ENCODE data around the gene RPS18. TPM values are rescaled to one million over a fixed set of nuclear protein-coding genes. Genes with fewer than 3 reads are reported as not detected.

Gene RPS18
- total and polyA plus RNA-seq, 9 of the 15 experiments (the other 6 are each of a cell fraction or from before 2014, with no cell fraction given): 5,023 to 17,516 (median 8,131) TPM

- Histone ChIP-seq H3K4me1 (replicated peaks in 1 of 2; ENCODE audit: control insufficient read depth in 2 of 2, insufficient read depth in 2 of 2, low read length in 2 of 2) (no peaks in the 10 kb centered on the region), H3K27me3 (ENCODE audit: control insufficient read depth in 2 of 2, insufficient read depth in 2 of 2, low read length in 2 of 2) (peaks cover 42 to 43% of the 10 kb centered on the region in 2 experiments), H3K4me3 (no peak overlapping the region), H3K36me3 (ENCODE audit: control insufficient read depth, insufficient read depth, low read length) (no peaks in the 10 kb centered on the region), H3K79me2 (ENCODE audit: control insufficient read depth, insufficient read depth, low read length) (no peaks in the 10 kb centered on the region), H3K9me1 (ENCODE audit: control insufficient read depth, insufficient read depth, low read length) (no peaks in the 10 kb centered on the region), H3K4me2 (ENCODE audit: insufficient read depth, low read length) (no peak overlapping the region), H2AFZ (ENCODE audit: low read depth, low read length) (no peak overlapping the region), H3K9ac (ENCODE audit: insufficient read depth in 1 of 2, low read depth in 2 of 2, low read length in 2 of 2) (no peak overlapping the region), H4K20me1 (replicated peaks; ENCODE audit: control insufficient read depth, insufficient read depth, low read length) (0 out of 2 replicates have a peak, but pooled peaks cover 3% of the 10 kb centered on the region), H3K9me3 (replicated peaks; ENCODE audit: control insufficient read depth, insufficient read depth, low read depth, low read length) (no peaks in the 10 kb centered on the region), H3K27ac (ENCODE audit: extremely low read depth, low read depth, low read length) (no peak overlapping the region)
- POLR2A ChIA-PET: interaction anchor here (0.7 kb wide), 1 partner anchor 30 kb away, joined by 3 read pairs; the partner anchor contains the start of genes RPS18 and VPS52
- ATAC-seq (no peak), DNase-seq (ENCODE audit: extremely low read depth in 1 of 4, low spot score in 3 of 4) (no peak), FAIRE-seq (no peak)
- in situ Hi-C loops (cut with MboI): no loop called here
- BruUV-seq (replicated peaks): no TSS peak
- CTCF ChIA-PET (ENCODE audit: low intra/inter-chr PET ratio): no interaction called here
- intact Hi-C loops (cut with micrococcal nuclease): no loop called here
- 0% methylated on average over 3 of the region's 3 CpGs for WGBS (ENCODE audit: insufficient coverage, low coverage, missing lambda C conversion rate)
- TF ChIP-seq THRB (CRISPR knock-in tag; conservative IDR thresholded peaks at IDR 0.05) (no peak), ZBTB17 (CRISPR knock-in tag; IDR thresholded peaks at IDR 0.05) (no peak), ZBTB26 (CRISPR knock-in tag; IDR thresholded peaks at IDR 0.05) (no peak), ZNF12 (CRISPR knock-in tag; IDR thresholded peaks at IDR 0.05) (no peak), NFIC (IDR thresholded peaks at IDR 0.05) (no peak), PCBP2 (IDR thresholded peaks at IDR 0.05; ENCODE audit: low read depth, low read length, poor library complexity, severe bottlenecking) (no peak), MIER1 (IDR thresholded peaks at IDR 0.05; ENCODE audit: low read depth) (no peak), TEAD4 (IDR thresholded peaks at IDR 0.05; ENCODE audit: low read length) (no peak), TEAD4 (CRISPR knock-in tag; IDR thresholded peaks at IDR 0.05; ENCODE audit: borderline replicate concordance) (no peak), HCFC1 (IDR thresholded peaks at IDR 0.05; ENCODE audit: low read depth, low read length) (no peak), MCM5 (IDR thresholded peaks at IDR 0.05; ENCODE audit: low read depth) (no peak), SAP30 (IDR thresholded peaks at IDR 0.05; ENCODE audit: borderline replicate concordance, insufficient read depth, low read depth, low read length, poor library complexity, severe bottlenecking) (no peak), RNF219 (CRISPR knock-in tag; IDR thresholded peaks at IDR 0.05) (no peak), EP400 (IDR thresholded peaks at IDR 0.05) (no peak), ATF3 (IDR thresholded peaks at IDR 0.05) (no peak), ATF3 (CRISPR knock-in tag; conservative IDR thresholded peaks at IDR 0.05) (no peak)
Measured at GRCh38 chr6:33241968-33242367, 29.9 kb upstream of the RPS18 start.

Measured in K562 (cell line).